HCT116 (cell line): ENCODE data around the gene CRISP3. TPM values are rescaled to one million over a fixed set of nuclear protein-coding genes. Genes with fewer than 3 reads are reported as not detected.

ENCODE experiments used
- ATAC-seq: fragments of 200-7000 bp; cut with Tn5 transposase; 2 replicates; pipeline ENCODE4 v1.9.1; 2020; ENCODE audit warnings: mild to moderate bottlenecking, moderate library complexity
- BruUV-seq: library from RNA; stranded (reverse); fragments of 400-500 nt; replicated peaks from 2 replicates; lab custom pipeline; 2021; lab: Mats Ljungman, UMichigan
- CTCF ChIA-PET: fragments of 300-600 bp; sonication (Branson Sonifier 250); formaldehyde crosslinking; loops from one replicate; lab custom pipeline; 2021; ENCODE audit warnings: antibody characterized with exemption; lab: Charles Lee
- POLR2A ChIA-PET: fragments of 300-600, 350-600 bp; sonication (Branson Sonifier 250); formaldehyde crosslinking; loops from one replicate; lab custom pipeline; 2021; ENCODE audit warnings: antibody characterized with exemption; lab: Charles Lee
- RAD21 ChIA-PET, 2 experiments: fragments of 300-600 bp; sonication (Branson Sonifier 250); formaldehyde crosslinking; loops; one replicate each; lab custom pipeline; 2023; ENCODE audit warnings: low total read pairs in 2 of 2; ENCODE audit not compliant: uncharacterized antibody in 2 of 2, unreplicated experiment in 2 of 2, low non-redundant PET in 1 of 2; lab: Charles Lee
- DNase-seq: peaks from one replicate; pipeline ENCODE4 v3.0.0-alpha.2; 2010; ENCODE audit warnings: low read depth, low spot score
- H2AFZ ChIP-seq: fragments of 200-600 bp; shearing (Covaris generic), sonication (generic); 2 replicates; pipeline ENCODE4 v1.6.1; 2017; ENCODE audit warnings: low read depth, mixed run types, mixed read lengths, antibody characterized with exemption, low read length; ENCODE audit not compliant: poor library complexity, severe bottlenecking
- H3K27ac ChIP-seq: 2 replicates; pipeline ENCODE4 v1.5.1; 2012; ENCODE audit warnings: low read depth, low read length
- H3K27me3 ChIP-seq: fragments of 200-600 bp; sonication (generic); 2 replicates; pipeline ENCODE4 v1.6.1; 2016; ENCODE audit warnings: mixed run types, low read length, mixed read lengths; ENCODE audit not compliant: insufficient read depth
- H3K36me3 ChIP-seq, 2 experiments: fragments of 200-500 bp in 1 of 2; fragments of 200-600 bp in 1 of 2; sonication (Bioruptor generic) in 1 of 2; sonication (generic) in 1 of 2; 2 replicates each; pipeline versions ENCODE4 v1.5.1 to v1.6.1; 2014 to 2016; ENCODE audit warnings: low read length in 2 of 2, inconsistent platforms in 1 of 2, mixed read lengths in 1 of 2, mixed run types in 1 of 2; ENCODE audit not compliant: insufficient read depth in 2 of 2, control insufficient read depth in 1 of 2
- H3K4me1 ChIP-seq, 2 experiments: fragments of 200-600 bp in 1 of 2; sonication (generic) in 1 of 2; 2 replicates each; pipeline versions ENCODE4 v1.5.1 to v1.6.1; 2012 to 2017; ENCODE audit warnings: low read length in 2 of 2, inconsistent platforms in 1 of 2, mild to moderate bottlenecking in 1 of 2, mixed read lengths in 1 of 2, mixed run types in 1 of 2, moderate library complexity in 1 of 2; ENCODE audit not compliant: insufficient read depth in 2 of 2, control insufficient read depth in 1 of 2
- H3K4me2 ChIP-seq: fragments of 200-600 bp; sonication (generic); 2 replicates; pipeline ENCODE4 v1.6.1; 2017; ENCODE audit warnings: mixed run types, low read length, mixed read lengths
- H3K4me3 ChIP-seq, 2 experiments: fragments of 200-600 bp in 1 of 2; sonication (generic) in 1 of 2; replicated peaks in 1 of 2; 2 replicates each; pipeline ENCODE4 v1.5.1; 2011 to 2016; ENCODE audit warnings: low read length in 2 of 2, control low read depth in 1 of 2, low read depth in 1 of 2, mild to moderate bottlenecking in 1 of 2, mixed read lengths in 1 of 2, mixed run types in 1 of 2
- H3K79me2 ChIP-seq: fragments of 200-600 bp; sonication (generic); 2 replicates; pipeline ENCODE4 v1.6.1; 2017; ENCODE audit warnings: mild to moderate bottlenecking, mixed run types, low read length, moderate library complexity, mixed read lengths; ENCODE audit not compliant: insufficient read depth
- H3K9ac ChIP-seq: fragments of 200-600 bp; sonication (generic); 2 replicates; pipeline ENCODE4 v1.6.1; 2016; ENCODE audit warnings: low read length, mixed read lengths
- H3K9me2 ChIP-seq: fragments of 200-600 bp; sonication (generic), shearing (Covaris generic); 2 replicates; pipeline ENCODE4 v1.6.1; 2017; ENCODE audit warnings: mixed run types, mild to moderate bottlenecking, moderate library complexity; ENCODE audit not compliant: insufficient read depth
- H3K9me3 ChIP-seq, 2 experiments: fragments of 200-500 bp in 1 of 2; fragments of 200-600 bp in 1 of 2; sonication (Bioruptor generic) in 1 of 2; sonication (generic) in 1 of 2; 2 replicates each; pipeline ENCODE4 v1.6.1; 2014 to 2017; ENCODE audit warnings: low read length in 2 of 2, mixed read lengths in 2 of 2, inconsistent platforms in 1 of 2, low read depth in 1 of 2, mild to moderate bottlenecking in 1 of 2, mixed run types in 1 of 2, moderate library complexity in 1 of 2; ENCODE audit not compliant: control insufficient read depth in 1 of 2, insufficient read depth in 1 of 2
- H4K20me1 ChIP-seq: fragments of 200-600 bp; sonication (generic), shearing (Covaris generic); 2 replicates; pipeline ENCODE4 v1.6.1; 2017; ENCODE audit warnings: mixed run types, mild to moderate bottlenecking, moderate library complexity; ENCODE audit not compliant: insufficient read depth
- CBX3 ChIP-seq: IDR thresholded peaks from 2 replicates; pipeline ENCODE4 v1.6.1; 2012; ENCODE audit warnings: low read depth
- CEBPB ChIP-seq: IDR thresholded peaks from 2 replicates; pipeline ENCODE4 v1.6.1; 2012; ENCODE audit warnings: low read depth
- EGR1 ChIP-seq: IDR thresholded peaks from 2 replicates; pipeline ENCODE4 v1.6.1; 2012; ENCODE audit warnings: low read depth
- ELF1 ChIP-seq: IDR thresholded peaks from 2 replicates; pipeline ENCODE4 v1.6.1; 2012; ENCODE audit warnings: low read depth, borderline replicate concordance
- EZH2 ChIP-seq: fragments of 200-600 bp; sonication (generic); IDR thresholded peaks from 2 replicates; pipeline ENCODE4 v1.6.1; 2017; ENCODE audit warnings: antibody characterized with exemption, mixed run types
- EZH2phosphoT487 ChIP-seq: fragments of 200-600 bp; IDR thresholded peaks from 2 replicates; pipeline ENCODE4 v1.6.1; 2018; ENCODE audit warnings: antibody characterized with exemption, borderline replicate concordance
- JUND ChIP-seq: IDR thresholded peaks from 2 replicates; pipeline ENCODE4 v1.6.1; 2012
- POLR2A ChIP-seq: IDR thresholded peaks from 2 replicates; pipeline ENCODE4 v1.7.0; 2011; ENCODE audit warnings: borderline replicate concordance; ENCODE audit not compliant: insufficient read depth, insufficient read length; ENCODE audit errors: extremely low read depth
- POLR2AphosphoS5 ChIP-seq: IDR thresholded peaks from 2 replicates; pipeline ENCODE4 v1.6.1; 2011; ENCODE audit warnings: mild to moderate bottlenecking, low read depth, low read length, moderate library complexity
- RAD21 ChIP-seq: IDR thresholded peaks from 2 replicates; pipeline ENCODE4 v1.6.1; 2012; ENCODE audit warnings: low read depth, mild to moderate bottlenecking
- SP1 ChIP-seq: IDR thresholded peaks from 2 replicates; pipeline ENCODE4 v1.6.1; 2012; ENCODE audit warnings: low read depth
- SRF ChIP-seq: IDR thresholded peaks from 2 replicates; pipeline ENCODE4 v1.6.1; 2012; ENCODE audit warnings: low read depth
- YY1 ChIP-seq: IDR thresholded peaks from 2 replicates; pipeline ENCODE4 v1.6.1; 2011; ENCODE audit warnings: low read length, low read depth, moderate library complexity, mild to moderate bottlenecking; ENCODE audit not compliant: insufficient replicate concordance; ENCODE audit errors: extremely low read depth
- ZFX ChIP-seq: fragments of 450-650 bp; IDR thresholded peaks from 2 replicates; pipeline ENCODE4 v1.6.1; 2017
- ZNF274 ChIP-seq: fragments of 200-500 bp; sonication (Bioruptor generic); IDR thresholded peaks from 2 replicates; pipeline ENCODE4 v1.6.1; 2014; ENCODE audit warnings: mild to moderate bottlenecking, low read depth, low read length, inconsistent platforms
- intact Hi-C: fragments of 100-400 bp; cut with micrococcal nuclease; formaldehyde crosslinking; loops from 2 replicates; pipeline ENCODE4 v1.10.0; 2022
- total RNA-seq: library from RNA; stranded (reverse); gene quantifications from one replicate; pipeline ENCODE4 v1.2.1, GENCODE V29; 2021; ENCODE audit not compliant: unreplicated experiment
- TF ChIP-seq, protein P1 (sequence below): IDR thresholded peaks from 2 replicates; pipeline ENCODE4 v1.6.1; 2012
- TF ChIP-seq, protein P2 (sequence below): IDR thresholded peaks from 2 replicates; pipeline ENCODE4 v1.6.1; 2012; ENCODE audit warnings: low read depth
- TF ChIP-seq, protein P3 (sequence below): IDR thresholded peaks from 2 replicates; pipeline ENCODE4 v1.6.1; 2011; ENCODE audit warnings: mild to moderate bottlenecking, low read length, moderate library complexity; ENCODE audit not compliant: insufficient replicate concordance; ENCODE audit errors: extremely low read depth

CRISP3 gene
- total RNA-seq, 1 experiment from 2014 or later = not detected

DNA sequence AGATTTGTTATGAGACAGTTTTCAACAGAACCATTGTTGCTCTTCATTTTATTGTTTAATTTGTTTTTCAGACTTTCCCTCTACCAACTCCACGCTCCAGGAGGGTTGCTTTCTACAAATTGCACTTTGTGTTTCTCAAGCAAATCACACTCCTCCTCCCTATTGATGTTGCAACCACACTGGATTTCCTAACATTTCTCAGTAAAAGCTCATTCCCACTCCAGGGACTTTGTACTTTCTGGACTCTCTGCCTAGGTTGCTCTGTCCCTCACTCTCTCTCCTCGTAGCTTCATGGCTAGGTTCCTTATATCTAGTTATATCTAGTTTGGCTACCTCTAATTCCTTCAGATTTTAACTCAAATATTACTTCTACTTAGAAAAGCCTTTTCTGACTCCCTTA lies 22.6 kb upstream of the CRISP3 start:
- no peaks in the 10 kb centered on the region for H4K20me1 ChIP-seq
- no peak for ATAC-seq
- no peaks in the 10 kb centered on the region for H3K36me3 ChIP-seq
- H3K9ac ChIP-seq = no peak overlapping the region
- CTCF ChIA-PET = no interaction called here
- no peaks in the 10 kb centered on the region for H3K9me2 ChIP-seq
- BruUV-seq = no TSS peak
- H3K4me2 ChIP-seq = no peak overlapping the region
- intact Hi-C loops = no loop called here
- H3K4me1 ChIP-seq = no peaks in the 10 kb centered on the region
- H3K27me3 ChIP-seq = no peaks in the 10 kb centered on the region
- no peak overlapping the region for H3K27ac ChIP-seq
- TF ChIP-seq SRF (no peak), EZH2phosphoT487 (no peak), POLR2AphosphoS5 (no peak), ZNF274 (no peak), SP1 (no peak), YY1 (no peak), EZH2 (no peak), POLR2A (no peak), CBX3 (no peak), ELF1 (no peak), CEBPB (no peak), JUND (no peak), EGR1 (no peak), ZFX (no peak), RAD21 (no peak)
- TF ChIP-seq, protein P1, sequence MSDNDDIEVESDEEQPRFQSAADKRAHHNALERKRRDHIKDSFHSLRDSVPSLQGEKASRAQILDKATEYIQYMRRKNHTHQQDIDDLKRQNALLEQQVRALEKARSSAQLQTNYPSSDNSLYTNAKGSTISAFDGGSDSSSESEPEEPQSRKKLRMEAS = no peak
- TF ChIP-seq, protein P2, sequence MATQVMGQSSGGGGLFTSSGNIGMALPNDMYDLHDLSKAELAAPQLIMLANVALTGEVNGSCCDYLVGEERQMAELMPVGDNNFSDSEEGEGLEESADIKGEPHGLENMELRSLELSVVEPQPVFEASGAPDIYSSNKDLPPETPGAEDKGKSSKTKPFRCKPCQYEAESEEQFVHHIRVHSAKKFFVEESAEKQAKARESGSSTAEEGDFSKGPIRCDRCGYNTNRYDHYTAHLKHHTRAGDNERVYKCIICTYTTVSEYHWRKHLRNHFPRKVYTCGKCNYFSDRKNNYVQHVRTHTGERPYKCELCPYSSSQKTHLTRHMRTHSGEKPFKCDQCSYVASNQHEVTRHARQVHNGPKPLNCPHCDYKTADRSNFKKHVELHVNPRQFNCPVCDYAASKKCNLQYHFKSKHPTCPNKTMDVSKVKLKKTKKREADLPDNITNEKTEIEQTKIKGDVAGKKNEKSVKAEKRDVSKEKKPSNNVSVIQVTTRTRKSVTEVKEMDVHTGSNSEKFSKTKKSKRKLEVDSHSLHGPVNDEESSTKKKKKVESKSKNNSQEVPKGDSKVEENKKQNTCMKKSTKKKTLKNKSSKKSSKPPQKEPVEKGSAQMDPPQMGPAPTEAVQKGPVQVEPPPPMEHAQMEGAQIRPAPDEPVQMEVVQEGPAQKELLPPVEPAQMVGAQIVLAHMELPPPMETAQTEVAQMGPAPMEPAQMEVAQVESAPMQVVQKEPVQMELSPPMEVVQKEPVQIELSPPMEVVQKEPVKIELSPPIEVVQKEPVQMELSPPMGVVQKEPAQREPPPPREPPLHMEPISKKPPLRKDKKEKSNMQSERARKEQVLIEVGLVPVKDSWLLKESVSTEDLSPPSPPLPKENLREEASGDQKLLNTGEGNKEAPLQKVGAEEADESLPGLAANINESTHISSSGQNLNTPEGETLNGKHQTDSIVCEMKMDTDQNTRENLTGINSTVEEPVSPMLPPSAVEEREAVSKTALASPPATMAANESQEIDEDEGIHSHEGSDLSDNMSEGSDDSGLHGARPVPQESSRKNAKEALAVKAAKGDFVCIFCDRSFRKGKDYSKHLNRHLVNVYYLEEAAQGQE = no peak
- TF ChIP-seq, protein P3, sequence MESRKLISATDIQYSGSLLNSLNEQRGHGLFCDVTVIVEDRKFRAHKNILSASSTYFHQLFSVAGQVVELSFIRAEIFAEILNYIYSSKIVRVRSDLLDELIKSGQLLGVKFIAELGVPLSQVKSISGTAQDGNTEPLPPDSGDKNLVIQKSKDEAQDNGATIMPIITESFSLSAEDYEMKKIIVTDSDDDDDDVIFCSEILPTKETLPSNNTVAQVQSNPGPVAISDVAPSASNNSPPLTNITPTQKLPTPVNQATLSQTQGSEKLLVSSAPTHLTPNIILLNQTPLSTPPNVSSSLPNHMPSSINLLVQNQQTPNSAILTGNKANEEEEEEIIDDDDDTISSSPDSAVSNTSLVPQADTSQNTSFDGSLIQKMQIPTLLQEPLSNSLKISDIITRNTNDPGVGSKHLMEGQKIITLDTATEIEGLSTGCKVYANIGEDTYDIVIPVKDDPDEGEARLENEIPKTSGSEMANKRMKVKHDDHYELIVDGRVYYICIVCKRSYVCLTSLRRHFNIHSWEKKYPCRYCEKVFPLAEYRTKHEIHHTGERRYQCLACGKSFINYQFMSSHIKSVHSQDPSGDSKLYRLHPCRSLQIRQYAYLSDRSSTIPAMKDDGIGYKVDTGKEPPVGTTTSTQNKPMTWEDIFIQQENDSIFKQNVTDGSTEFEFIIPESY = no peak
- TF ChIP-seq, all 23 proteins: peak for 0
- H2AFZ ChIP-seq = no peak overlapping the region
- DNase-seq = no peak
- H3K9me3 ChIP-seq = no peaks in the 10 kb centered on the region
- H3K4me3 ChIP-seq = no peak overlapping the region
- no peaks in the 10 kb centered on the region for H3K79me2 ChIP-seq
- ChIA-PET POLR2A (no interaction called here), RAD21 (no interaction called here)
